Lower leg skin (tissue), 3 donors: ENCODE results near the gene BTNL9.

Experiments used
- CTCF ChIP-seq, 3 donors: fragments of 450-650 bp; IDR thresholded peaks; one replicate each; pipeline ENCODE4 v1.5.1; 2016; ENCODE audit warnings: antibody characterized with exemption in 3 of 3, mild to moderate bottlenecking in 3 of 3, moderate library complexity in 2 of 3
- POLR2A ChIP-seq, 2 donors: fragments of 450-650 bp; IDR thresholded peaks; one replicate each; pipeline ENCODE4 v1.6.1; 2016 to 2017; ENCODE audit warnings: antibody characterized with exemption in 2 of 2, mild to moderate bottlenecking in 1 of 2, moderate library complexity in 1 of 2

- TF ChIP-seq POLR2A (IDR thresholded peaks at IDR 0.05) (no peak), CTCF (IDR thresholded peaks at IDR 0.05) (no peak)
Observed at GRCh38 chr5:181111010-181111409, 70.9 kb downstream of the BTNL9 start.
